ENCODE measurements around the gene MYOF. TPM values are rescaled to one million over a fixed set of nuclear protein-coding genes. Genes with fewer than 3 reads are reported as not detected.
A peak's percentile ranks its signal among the peaks of the same experiment; 100 is the strongest.

Gene MYOF
- total RNA-seq, 4 donors from 2014 or later = 41.2 to 114 (median 86.9) TPM

GRCh38 chr10:93357680-93358079, 124.5 kb downstream of the MYOF start:
- Histone ChIP-seq H3K27ac (no peak overlapping the region), H3K4me3 (no peak overlapping the region), H3K4me1 (no peaks in the 10 kb centered on the region), H3K36me3 (no peaks in the 10 kb centered on the region), H3K9me3 (no peaks in the 10 kb centered on the region), H3K27me3 (no peaks in the 10 kb centered on the region)
- no peak for DNase-seq
- intact Hi-C loops (cut with DNase I; ENCODE audit: low total_unique reads) = no loop called here
- TF ChIP-seq POLR2A (IDR thresholded peaks at IDR 0.05) = no peak
- peak in 2 of 4 experiments; percentile 12 to 32 for TF ChIP-seq CTCF (IDR thresholded peaks at IDR 0.05)

DNA sequence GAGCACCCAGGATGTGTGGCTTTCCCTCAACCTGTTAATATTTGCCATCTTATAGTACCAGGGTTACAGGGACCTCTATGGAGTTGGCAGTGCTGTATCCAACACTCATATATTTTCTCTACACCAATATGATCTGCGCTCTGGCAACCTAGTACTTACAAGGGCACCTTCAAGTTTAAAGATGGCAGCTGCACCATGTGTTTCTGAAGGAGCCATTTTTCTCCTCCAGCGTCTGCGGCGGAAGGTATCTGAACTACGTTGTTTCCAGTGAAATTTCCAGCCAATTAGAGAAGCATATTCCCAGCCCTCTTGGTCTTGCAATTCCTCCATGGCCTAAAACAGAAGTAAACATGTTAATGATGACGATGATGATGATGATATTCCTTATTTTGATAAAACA, 125.6 kb downstream of the MYOF start:
- no peak for DNase-seq
- TF ChIP-seq POLR2A (IDR thresholded peaks at IDR 0.05) = no peak
- intact Hi-C loops (cut with DNase I; ENCODE audit: low total_unique reads) = no loop called here
- Histone ChIP-seq H3K36me3 (no peaks in the 10 kb centered on the region), H3K4me1 (no peaks in the 10 kb centered on the region), H3K27me3 (no peaks in the 10 kb centered on the region), H3K9me3 (no peaks in the 10 kb centered on the region), H3K4me3 (no peak overlapping the region), H3K27ac (no peak overlapping the region)

- intact Hi-C loops (cut with DNase I; ENCODE audit: low total_unique reads) = no loop called here
- TF ChIP-seq CTCF (IDR thresholded peaks at IDR 0.05) (peak; percentile 61 to 67 (median 66)), POLR2A (IDR thresholded peaks at IDR 0.05) (no peak)
- DNase-seq = no peak
- Histone ChIP-seq H3K27ac (no peak overlapping the region), H3K27me3 (no peaks in the 10 kb centered on the region), H3K4me3 (no peak overlapping the region), H3K36me3 (no peaks in the 10 kb centered on the region), H3K4me1 (no peaks in the 10 kb centered on the region), H3K9me3 (no peaks in the 10 kb centered on the region)
These were observed 129.3 kb downstream of the MYOF start for GRCh38 chr10:93352638-93353383.

- Histone ChIP-seq H3K4me1 (no peaks in the 10 kb centered on the region), H3K36me3 (no peaks in the 10 kb centered on the region), H3K27ac (no peak overlapping the region), H3K4me3 (no peak overlapping the region), H3K27me3 (no peaks in the 10 kb centered on the region), H3K9me3 (no peaks in the 10 kb centered on the region)
- TF ChIP-seq POLR2A (IDR thresholded peaks at IDR 0.05) = no peak
- TF ChIP-seq CTCF (IDR thresholded peaks at IDR 0.05) = no peak
- intact Hi-C loops (cut with DNase I; ENCODE audit: low total_unique reads) = no loop called here
- no peak for DNase-seq
These were observed 135.4 kb downstream of the MYOF start for GRCh38 chr10:93346694-93347093.

- Histone ChIP-seq H3K27ac (no peak overlapping the region), H3K4me1 (no peaks in the 10 kb centered on the region), H3K4me3 (no peak overlapping the region), H3K27me3 (no peaks in the 10 kb centered on the region), H3K36me3 (no peaks in the 10 kb centered on the region), H3K9me3 (no peaks in the 10 kb centered on the region)
- DNase-seq = no peak
- TF ChIP-seq POLR2A (IDR thresholded peaks at IDR 0.05) = no peak
- TF ChIP-seq CTCF (IDR thresholded peaks at IDR 0.05) = no peak
- intact Hi-C loops (cut with DNase I; ENCODE audit: low total_unique reads) = no loop called here
These were observed 136.0 kb downstream of the MYOF start for GRCh38 chr10:93346108-93346507.
